ENCODE data around the gene EDA.

GRCh38 chrX:70049406-70049805 is 433.5 kb downstream of the EDA start:
- TF ChIP-seq POLR2AphosphoS5 (IDR thresholded peaks at IDR 0.05): no peak
- TF ChIP-seq CTCF (IDR thresholded peaks at IDR 0.05): no peak
- no peak for TF ChIP-seq POLR2A (IDR thresholded peaks at IDR 0.05)
